ENCODE data around the gene RABGAP1. TPM values are rescaled to one million over a fixed set of nuclear protein-coding genes. Genes with fewer than 3 reads are reported as not detected.

RABGAP1 gene
- polyA plus RNA-seq, 1 of the 3 experiments (the other 2 are of a cell fraction), result 20.2 TPM

GRCh38 chr9:122912964-122913673, 27.7 kb upstream of the RABGAP1 start, which contains the start of gene ZBTB6:
ZBTB6 (minus strand) TSS chr9:122913323; CDS start chr9:122912072, 1,251 bp downstream.
- Histone ChIP-seq H3K9ac (peak within 1 kb of the TSS; percentile 78), H3K4me1 (ENCODE audit: control insufficient read depth in 1 of 2, insufficient read depth in 2 of 2, low read depth in 1 of 2, low read length in 1 of 2) (peaks cover 0 to 7% of the 10 kb centered on the region in 2 experiments; a peak in 2 of 4 replicates), H3K4me3 (ENCODE audit: low read depth in 2 of 2, low read length in 1 of 2) (peak within 1 kb of the TSS; percentile 72 to 93), H4K20me1 (ENCODE audit: insufficient read depth) (no peaks in the 10 kb centered on the region), H3K27ac (ENCODE audit: low read depth in 2 of 2, low read length in 1 of 2) (peak within 1 kb of the TSS; percentile 86 to 96), H3K36me3 (replicated peaks in 1 of 2; ENCODE audit: control insufficient read depth in 1 of 2, insufficient read depth in 2 of 2, low read length in 1 of 2) (peaks cover 38 to 47% of the 10 kb centered on the region in 2 experiments), H3K9me2 (no peaks in the 10 kb centered on the region), H2AFZ (ENCODE audit: low read depth) (peak within 1 kb of the TSS; percentile 86), H3K79me2 (ENCODE audit: insufficient read depth) (peaks cover 60% of the 10 kb centered on the region), H3F3A (replicated peaks; ENCODE audit: insufficient read depth) (peaks cover 41% of the 10 kb centered on the region), H3K9me3 (no peaks in the 10 kb centered on the region), H3K27me3 (ENCODE audit: insufficient read depth) (no peaks in the 10 kb centered on the region), H3K4me2 (peak within 1 kb of the TSS; percentile 67)
- ChIA-PET CTCF (interaction anchor here (0.8 to 1.8 kb wide), 3 partner anchors 17 to 78 kb away, joined by 3 to 5 read pairs (median 5); partner anchors contain the start of gene ZBTB26), POLR2A (interaction anchor here (1.4 to 2.5 kb wide), 3 partner anchors 18 to 85 kb away, joined by 4 to 18 read pairs (median 14); partner anchors contain the start of genes PDCL, RABGAP1 and ZBTB26)
- peak; percentile 81 for DNase-seq
- under 1% methylated on average over 34 of the region's 35 CpGs for WGBS (ENCODE audit: low lambda C conversion rate)
- no peak for TF ChIP-seq CTCF (IDR thresholded peaks at IDR 0.05)
- no peak for TF ChIP-seq FOXJ3 (CRISPR knock-in tag; IDR thresholded peaks at IDR 0.05)
- peak; percentile 91 for TF ChIP-seq ELF1 (IDR thresholded peaks at IDR 0.05)
- TF ChIP-seq MXI1 (IDR thresholded peaks at IDR 0.05; ENCODE audit: low read depth, low read length), result peak; percentile 29; the same call in 1 of the 2 replicates
- TF ChIP-seq RFX5 (IDR thresholded peaks at IDR 0.05; ENCODE audit: low read length), result no peak
- TF ChIP-seq POLR2AphosphoS5 (IDR thresholded peaks at IDR 0.05; ENCODE audit: low read depth, low read length), result peak; percentile 85
- TF ChIP-seq RAD21 (IDR thresholded peaks at IDR 0.05; ENCODE audit: low read length), result no peak; the same call in 1 of the 2 replicates
- no peak for TF ChIP-seq REST (IDR thresholded peaks at IDR 0.05; ENCODE audit: low read depth, low read length)
- TF ChIP-seq NRF1 (IDR thresholded peaks at IDR 0.05; ENCODE audit: low read depth, low read length), result no peak
- TF ChIP-seq NFIC (IDR thresholded peaks at IDR 0.05; ENCODE audit: borderline replicate concordance), result no peak
- no peak for TF ChIP-seq SMC3 (IDR thresholded peaks at IDR 0.05; ENCODE audit: low read depth, low read length)
- TF ChIP-seq GATA2 (CRISPR knock-in tag; IDR thresholded peaks at IDR 0.05), result no peak
- TF ChIP-seq PBX3 (IDR thresholded peaks at IDR 0.05), result peak; percentile 18; the same call in 1 of the 2 replicates
- TF ChIP-seq IRF3 (IDR thresholded peaks at IDR 0.05; ENCODE audit: low read depth, low read length), result no peak; the same call in 1 of the 2 replicates
- peak; percentile 13; the same call in 1 of the 2 replicates for TF ChIP-seq TCF12 (IDR thresholded peaks at IDR 0.05)
- TF ChIP-seq CHD2 (IDR thresholded peaks at IDR 0.05; ENCODE audit: low read length, partially characterized antibody), result peak; percentile 87
- no peak for TF ChIP-seq EZH2phosphoT487 (IDR thresholded peaks at IDR 0.05; ENCODE audit: borderline replicate concordance, low read depth)
- no peak for TF ChIP-seq FOSL2 (IDR thresholded peaks at IDR 0.05; ENCODE audit: borderline replicate concordance, low read depth)
- TF ChIP-seq FOXM1 (IDR thresholded peaks at IDR 0.05; ENCODE audit: low read depth), result no peak
- peak; percentile 96 for TF ChIP-seq GABPA (IDR thresholded peaks at IDR 0.05; ENCODE audit: low read depth)
- no peak for TF ChIP-seq EP300 (IDR thresholded peaks at IDR 0.05; ENCODE audit: borderline replicate concordance in 1 of 2, low read depth in 1 of 2, low read length in 1 of 2)
- TF ChIP-seq MEF2A (IDR thresholded peaks at IDR 0.05; ENCODE audit: borderline replicate concordance, low read depth), result no peak
- TF ChIP-seq TAF1 (IDR thresholded peaks at IDR 0.05; ENCODE audit: borderline replicate concordance, low read depth, low read length), result peak; percentile 84
- TF ChIP-seq MAX (IDR thresholded peaks at IDR 0.05; ENCODE audit: low read depth), result peak; percentile 75
- TF ChIP-seq SIN3A (IDR thresholded peaks at IDR 0.05; ENCODE audit: borderline replicate concordance, low read depth, low read length), result peak; percentile 85
- no peak for TF ChIP-seq YY1 (IDR thresholded peaks at IDR 0.05; ENCODE audit: low read depth)
